ENCODE data around the gene MRPL12. TPM values are rescaled to one million over a fixed set of nuclear protein-coding genes. Genes with fewer than 3 reads are reported as not detected.

MRPL12 gene
- total and polyA plus RNA-seq, 9 of the 15 experiments (the other 6 are each of a cell fraction or from before 2014, with no cell fraction given): 0.94 to 338 (median 100) TPM

GRCh38 chr17:81662002-81662401 is 41.2 kb upstream of the MRPL12 start:
- ChIA-PET CTCF (ENCODE audit: low intra/inter-chr PET ratio) (no interaction called here), POLR2A (interaction anchor here (0.6 to 2.3 kb wide), 7 partner anchors 13 to 1189 kb away, joined by 3 to 8 read pairs (median 3); partner anchors contain the start of genes ARL16 and HGS)
- WGBS (ENCODE audit: insufficient coverage, low coverage, missing lambda C conversion rate): 90% methylated on average over 4 of the region's 4 CpGs
- Histone ChIP-seq H3K27me3 (ENCODE audit: control insufficient read depth in 2 of 2, insufficient read depth in 2 of 2, low read length in 2 of 2) (no peaks in the 10 kb centered on the region), H3K36me3 (ENCODE audit: control insufficient read depth, insufficient read depth, low read length) (peaks cover 17% of the 10 kb centered on the region; the same call in 1 of the 3 replicates), H3K4me2 (ENCODE audit: insufficient read depth, low read length) (no peak overlapping the region), H2AFZ (ENCODE audit: low read depth, low read length) (no peak overlapping the region; the same call in 1 of the 2 replicates), H3K4me1 (replicated peaks in 1 of 2; ENCODE audit: control insufficient read depth in 2 of 2, insufficient read depth in 2 of 2, low read length in 2 of 2) (peaks cover 29 to 43% of the 10 kb centered on the region in 2 experiments), H3K79me2 (ENCODE audit: control insufficient read depth, insufficient read depth, low read length) (peaks cover 30% of the 10 kb centered on the region), H3K4me3 (no peak overlapping the region), H3K9ac (ENCODE audit: insufficient read depth in 1 of 2, low read depth in 2 of 2, low read length in 2 of 2) (no peak overlapping the region), H3K27ac (ENCODE audit: extremely low read depth, low read depth, low read length) (no peak overlapping the region), H3K9me3 (replicated peaks; ENCODE audit: control insufficient read depth, insufficient read depth, low read depth, low read length) (no peaks in the 10 kb centered on the region), H3K9me1 (ENCODE audit: control insufficient read depth, insufficient read depth, low read length) (no peaks in the 10 kb centered on the region), H4K20me1 (replicated peaks; ENCODE audit: control insufficient read depth, insufficient read depth, low read length) (no peaks in the 10 kb centered on the region)
- ATAC-seq (no peak), DNase-seq (ENCODE audit: extremely low read depth in 1 of 4, low spot score in 3 of 4) (no peak), FAIRE-seq (no peak)
- in situ Hi-C loops (cut with MboI): no loop called here
- no TSS peak for BruUV-seq (replicated peaks)
- intact Hi-C loops (cut with micrococcal nuclease): no loop called here
- TF ChIP-seq UBTF (IDR thresholded peaks at IDR 0.05; ENCODE audit: borderline replicate concordance in 1 of 2, low read depth in 2 of 2, low read length in 2 of 2) (no peak), ZBTB8A (IDR thresholded peaks at IDR 0.05; ENCODE audit: partially characterized antibody) (no peak), HIVEP1 (CRISPR knock-in tag; IDR thresholded peaks at IDR 0.05) (no peak), SAFB2 (IDR thresholded peaks at IDR 0.05; ENCODE audit: borderline replicate concordance, low read depth, low read length, severe bottlenecking) (no peak), TARDBP (IDR thresholded peaks at IDR 0.05) (no peak), MGA (IDR thresholded peaks at IDR 0.05) (no peak), CBX1 (IDR thresholded peaks at IDR 0.05; ENCODE audit: low read depth) (no peak)
